ENCODE measurements around the gene CLPSL1.
"Not testable (repeated sequence)": the region's sequence is repeated elsewhere in the genome, so short reads cannot be mapped to it uniquely, and the experiment has no call there.

CLPSL1 gene, protein sequence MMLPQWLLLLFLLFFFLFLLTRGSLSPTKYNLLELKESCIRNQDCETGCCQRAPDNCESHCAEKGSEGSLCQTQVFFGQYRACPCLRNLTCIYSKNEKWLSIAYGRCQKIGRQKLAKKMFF

DNA sequence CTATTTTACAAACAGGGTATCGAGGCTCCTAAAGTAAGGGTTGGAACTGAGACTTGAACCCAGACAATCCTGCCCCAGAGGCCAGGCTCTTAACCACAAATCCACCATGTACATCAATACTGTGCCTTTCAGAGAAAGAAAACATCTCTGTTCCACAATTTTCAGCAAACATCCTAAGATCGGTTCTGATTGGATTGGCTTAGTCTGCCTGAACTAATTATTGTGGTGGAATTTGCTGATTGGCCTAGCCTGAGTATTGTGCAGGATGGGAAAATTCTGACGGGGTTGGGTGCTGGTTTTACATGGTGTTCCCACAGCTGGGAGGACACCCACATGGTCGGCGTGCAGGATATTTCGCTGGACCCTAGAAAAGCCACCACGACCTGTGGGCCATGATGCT, at the start of gene CLPSL1:
CLPSL1 (plus strand) TSS at position 301 of the 400 bp plus-strand sequence; CDS start at position 393, 92 bp downstream.
- DNase-seq, result no peak
- H3K36me3 ChIP-seq, result no peaks in the 10 kb centered on the region
- H3K27me3 ChIP-seq (ENCODE audit: insufficient read depth, low read depth, severe bottlenecking), result no peaks in the 10 kb centered on the region
- H3K4me3 ChIP-seq (ENCODE audit: low read depth, low read length), result no peak within 1 kb of the TSS
- no peak within 1 kb of the TSS for H3K27ac ChIP-seq
- TF ChIP-seq, protein P1, sequence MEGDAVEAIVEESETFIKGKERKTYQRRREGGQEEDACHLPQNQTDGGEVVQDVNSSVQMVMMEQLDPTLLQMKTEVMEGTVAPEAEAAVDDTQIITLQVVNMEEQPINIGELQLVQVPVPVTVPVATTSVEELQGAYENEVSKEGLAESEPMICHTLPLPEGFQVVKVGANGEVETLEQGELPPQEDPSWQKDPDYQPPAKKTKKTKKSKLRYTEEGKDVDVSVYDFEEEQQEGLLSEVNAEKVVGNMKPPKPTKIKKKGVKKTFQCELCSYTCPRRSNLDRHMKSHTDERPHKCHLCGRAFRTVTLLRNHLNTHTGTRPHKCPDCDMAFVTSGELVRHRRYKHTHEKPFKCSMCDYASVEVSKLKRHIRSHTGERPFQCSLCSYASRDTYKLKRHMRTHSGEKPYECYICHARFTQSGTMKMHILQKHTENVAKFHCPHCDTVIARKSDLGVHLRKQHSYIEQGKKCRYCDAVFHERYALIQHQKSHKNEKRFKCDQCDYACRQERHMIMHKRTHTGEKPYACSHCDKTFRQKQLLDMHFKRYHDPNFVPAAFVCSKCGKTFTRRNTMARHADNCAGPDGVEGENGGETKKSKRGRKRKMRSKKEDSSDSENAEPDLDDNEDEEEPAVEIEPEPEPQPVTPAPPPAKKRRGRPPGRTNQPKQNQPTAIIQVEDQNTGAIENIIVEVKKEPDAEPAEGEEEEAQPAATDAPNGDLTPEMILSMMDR (IDR thresholded peaks at IDR 0.05; ENCODE audit: low read depth, low read length), result no peak
- peaks cover 3% of the 10 kb centered on the region for H3K9me3 ChIP-seq (ENCODE audit: severe bottlenecking)

DNA sequence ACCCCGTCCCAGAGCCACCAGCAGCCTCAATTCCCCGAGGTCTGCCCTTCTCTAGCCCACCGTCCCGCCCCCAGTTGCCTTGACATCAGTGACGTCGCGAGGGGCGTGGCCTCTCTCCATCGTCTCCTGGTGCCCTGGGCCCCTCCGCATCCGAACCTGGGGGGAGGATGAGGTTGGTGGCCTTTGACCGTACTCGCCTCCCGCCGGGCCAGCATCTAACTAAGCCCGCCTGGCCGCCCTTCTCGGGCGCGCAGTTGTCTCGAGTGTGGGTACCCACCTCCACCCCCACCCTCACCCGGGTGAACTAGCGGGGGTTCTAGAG, 49.4 kb upstream of the CLPSL1 start:
- TF ChIP-seq, protein P1 (IDR thresholded peaks at IDR 0.05; ENCODE audit: low read depth, low read length), result no peak
- no peaks in the 10 kb centered on the region for H3K36me3 ChIP-seq
- no peaks in the 10 kb centered on the region for H3K9me3 ChIP-seq (ENCODE audit: severe bottlenecking)
- peak overlapping the region; percentile 75 for H3K4me3 ChIP-seq (ENCODE audit: low read depth, low read length)
- peak overlapping the region; percentile 12; the same call in 1 of the 2 replicates for H3K27ac ChIP-seq
- peaks cover 15% of the 10 kb centered on the region for H3K27me3 ChIP-seq (ENCODE audit: insufficient read depth, low read depth, severe bottlenecking)
- peak; percentile 95 for DNase-seq

DNA sequence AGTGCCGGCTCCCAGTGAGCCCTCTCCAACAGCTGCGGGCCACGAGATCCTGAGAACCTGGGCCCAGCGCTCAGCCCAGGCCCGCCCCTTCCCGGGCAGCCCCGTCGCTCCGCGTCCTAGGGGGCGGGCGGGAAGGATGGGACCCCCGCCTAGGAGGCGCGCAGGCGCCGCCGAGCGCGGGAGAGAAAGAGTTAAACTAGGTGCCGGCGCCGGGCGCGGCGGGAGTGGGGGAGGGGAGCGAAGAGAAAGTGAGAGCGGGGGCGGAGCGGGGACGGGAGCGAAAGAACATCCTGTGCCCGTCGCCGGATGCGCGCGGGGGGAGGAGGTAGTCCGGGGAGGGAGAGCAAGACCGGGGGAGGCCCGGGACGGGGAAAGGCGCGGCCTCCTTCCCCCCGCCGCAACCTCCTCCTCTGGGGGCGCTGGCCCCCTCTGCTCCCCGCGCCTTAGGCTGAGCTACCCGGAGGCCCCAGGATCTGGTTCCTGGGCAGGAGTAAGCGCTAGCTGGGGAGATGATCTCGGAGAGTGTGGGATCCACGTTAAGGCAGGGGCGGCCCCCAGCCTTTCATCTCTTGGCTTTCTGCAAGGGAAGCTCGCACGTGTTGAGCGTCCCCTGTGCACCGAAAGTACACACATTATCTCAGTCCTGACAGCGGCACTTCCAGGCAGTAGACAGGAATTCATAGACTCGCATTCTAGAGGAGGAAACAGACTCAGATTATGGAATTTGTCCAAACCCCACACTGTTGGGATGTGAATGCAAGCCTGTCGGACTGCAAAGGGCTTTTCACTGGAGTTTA, 48.9 kb upstream of the CLPSL1 start:
- Histone ChIP-seq H3K27me3 (ENCODE audit: insufficient read depth, low read depth, severe bottlenecking) (peaks cover 15% of the 10 kb centered on the region), H3K36me3 (no peaks in the 10 kb centered on the region), H3K4me3 (ENCODE audit: low read depth, low read length) (peak overlapping the region; percentile 75), H3K27ac (peak overlapping the region; percentile 12; the same call in 1 of the 2 replicates), H3K9me3 (ENCODE audit: severe bottlenecking) (no peaks in the 10 kb centered on the region)
- TF ChIP-seq, protein P1 (IDR thresholded peaks at IDR 0.05; ENCODE audit: low read depth, low read length), result 0 out of 2 replicates have a peak, but pooled peaks have one; percentile 38
- peak; percentile 89 for DNase-seq

DNA sequence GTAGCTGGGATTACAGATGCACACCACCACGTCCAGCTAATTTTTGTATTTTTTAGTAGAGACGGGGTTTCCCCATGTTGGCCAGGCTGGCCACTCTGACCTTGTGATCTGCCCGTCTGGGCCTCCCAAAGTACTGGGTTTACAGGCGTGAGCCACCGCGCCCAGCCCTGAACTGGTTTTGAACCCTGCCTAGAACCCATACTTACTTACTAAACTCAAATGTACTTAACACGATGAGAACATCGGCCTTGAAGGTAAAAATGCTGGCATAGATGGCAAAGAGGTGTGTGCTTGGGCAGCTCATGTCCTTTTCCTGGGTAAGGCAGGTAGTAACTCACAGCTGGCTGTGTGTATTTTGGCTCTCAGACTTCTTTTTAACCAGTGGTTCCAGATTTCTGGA, 47.2 kb upstream of the CLPSL1 start:
- TF ChIP-seq, protein P1 (IDR thresholded peaks at IDR 0.05; ENCODE audit: low read depth, low read length), result no peak
- Histone ChIP-seq H3K36me3 (no peaks in the 10 kb centered on the region), H3K27me3 (ENCODE audit: insufficient read depth, low read depth, severe bottlenecking) (peaks cover 9% of the 10 kb centered on the region), H3K4me3 (ENCODE audit: low read depth, low read length) (no peak overlapping the region), H3K9me3 (ENCODE audit: severe bottlenecking) (no peaks in the 10 kb centered on the region), H3K27ac (no peak overlapping the region)
- DNase-seq, result no peak

DNA sequence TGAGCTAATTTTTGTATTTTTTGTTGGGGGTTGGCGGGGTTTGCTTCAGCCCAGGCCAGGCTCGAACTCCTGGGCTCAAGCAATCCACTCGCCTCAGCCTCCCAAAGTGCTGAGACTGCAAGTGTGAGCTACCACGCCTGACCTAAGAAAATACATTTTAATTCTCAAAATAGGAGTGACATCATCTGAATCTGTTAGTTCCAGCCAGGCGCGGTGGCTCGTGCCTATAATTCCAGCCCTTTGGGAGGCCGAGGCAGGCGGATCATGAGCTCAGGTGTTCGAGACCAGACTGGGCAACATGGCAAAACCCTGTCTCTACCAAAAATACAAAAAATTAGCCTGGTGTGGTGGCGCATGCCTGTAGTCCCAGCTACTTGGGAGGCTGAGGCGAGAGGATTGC, 46.5 kb upstream of the CLPSL1 start:
- DNase-seq; H3K36me3 ChIP-seq; H3K27me3 ChIP-seq (ENCODE audit: insufficient read depth, low read depth, severe bottlenecking); H3K4me3 ChIP-seq (ENCODE audit: low read depth, low read length); H3K27ac ChIP-seq; H3K9me3 ChIP-seq (ENCODE audit: severe bottlenecking): not testable (repeated sequence)

DNA sequence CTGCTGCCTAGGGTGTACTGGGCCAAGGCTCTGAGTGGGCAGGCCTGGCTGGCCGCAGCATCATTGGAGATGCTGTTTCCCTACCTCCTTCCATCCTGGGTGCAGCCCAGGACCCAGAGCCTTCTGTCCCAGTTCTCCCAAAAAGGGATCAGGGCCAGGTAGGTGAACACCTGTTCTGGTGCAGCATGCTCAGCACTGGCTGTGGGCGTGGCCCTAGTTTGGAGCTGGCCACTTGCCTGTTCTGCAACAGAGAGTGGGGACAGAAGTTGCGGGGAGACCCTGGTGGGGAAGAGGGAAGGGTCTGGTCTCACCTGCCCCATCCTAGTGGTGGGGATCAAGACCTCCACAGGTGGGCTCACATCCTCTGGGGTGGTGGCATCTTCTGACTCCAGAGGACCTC, 45.4 kb upstream of the CLPSL1 start:
- no peak overlapping the region for H3K27ac ChIP-seq
- no peaks in the 10 kb centered on the region for H3K27me3 ChIP-seq (ENCODE audit: insufficient read depth, low read depth, severe bottlenecking)
- no peak for DNase-seq
- no peak overlapping the region for H3K4me3 ChIP-seq (ENCODE audit: low read depth, low read length)
- TF ChIP-seq, protein P1 (IDR thresholded peaks at IDR 0.05; ENCODE audit: low read depth, low read length), result no peak
- no peaks in the 10 kb centered on the region for H3K9me3 ChIP-seq (ENCODE audit: severe bottlenecking)
- no peaks in the 10 kb centered on the region for H3K36me3 ChIP-seq
